A204.1 (cell line): ENCODE measurements around the gene SGSH.

Experiments
- FAIRE-seq: peaks from 2 replicates; lab custom pipeline; 2012; peaks lifted over from hg19 to GRCh38; lab: Jason Lieb, UNC

SGSH gene

GRCh38 chr17:80225230-80225629, 5.1 kb upstream of the SGSH start:
- no peak for FAIRE-seq

DNA sequence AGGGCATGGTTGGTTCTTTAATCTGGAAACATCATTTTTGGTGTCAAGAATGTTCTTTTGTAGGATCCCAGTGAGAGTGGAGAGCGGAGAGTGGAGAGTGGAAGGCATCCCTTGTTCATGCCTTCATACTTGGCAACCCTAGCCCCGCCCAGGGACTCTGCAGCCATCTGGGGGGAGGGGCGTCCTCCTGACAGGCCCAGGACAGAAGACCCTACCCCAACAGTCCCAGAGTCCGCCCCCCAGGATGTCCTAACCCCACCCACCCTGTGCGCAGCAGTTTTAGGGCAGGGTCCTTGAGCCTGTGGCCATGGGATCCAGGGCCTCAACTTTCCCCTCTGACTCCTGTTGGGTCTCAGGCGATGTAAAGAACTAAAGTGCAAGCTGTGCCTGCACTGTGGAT, 4.5 kb upstream of the SGSH start:
- FAIRE-seq, result no peak

- no peak for FAIRE-seq
Measured at GRCh38 chr17:80223838-80224497, 3.8 kb upstream of the SGSH start.

DNA sequence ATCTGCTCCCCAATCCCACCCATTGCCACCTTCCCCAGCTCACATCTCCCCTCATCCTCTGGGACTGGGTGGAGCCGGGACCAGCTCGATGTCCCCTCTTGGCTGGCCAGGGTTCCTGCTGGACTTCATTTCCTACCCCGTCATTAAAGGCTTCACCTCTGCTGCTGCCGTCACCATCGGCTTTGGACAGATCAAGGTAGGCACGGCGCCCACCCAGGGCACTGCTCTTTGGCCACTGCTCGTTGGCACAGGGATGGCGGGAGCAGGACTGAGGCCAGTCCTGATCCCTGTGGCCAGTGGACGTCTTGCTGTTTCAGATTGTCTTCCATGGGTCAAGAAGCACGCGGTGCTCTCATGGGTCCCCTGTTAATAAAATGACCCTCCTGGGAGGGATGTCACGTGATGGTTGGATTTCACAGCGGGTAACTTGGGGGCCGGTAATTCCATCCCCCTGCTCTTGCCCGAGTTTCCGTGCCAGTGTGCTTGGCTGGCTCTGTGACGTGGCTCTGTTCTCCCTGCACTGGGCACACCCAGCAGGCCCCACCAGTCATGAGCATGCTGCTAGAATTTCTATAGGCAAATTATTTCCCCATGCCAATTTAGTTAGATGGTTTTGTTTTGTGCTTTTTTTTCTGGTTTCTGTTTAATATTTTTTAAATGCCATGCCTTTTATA, 3.1 kb upstream of the SGSH start:
- no peak for FAIRE-seq

GRCh38 chr17:80222376-80223141, 2.4 kb upstream of the SGSH start:
- no peak for FAIRE-seq

GRCh38 chr17:80221351-80222105, 1.4 kb upstream of the SGSH start:
- no peak for FAIRE-seq

GRCh38 chr17:80220736-80221215, 643 bp upstream of the SGSH start:
- FAIRE-seq, result no peak

DNA sequence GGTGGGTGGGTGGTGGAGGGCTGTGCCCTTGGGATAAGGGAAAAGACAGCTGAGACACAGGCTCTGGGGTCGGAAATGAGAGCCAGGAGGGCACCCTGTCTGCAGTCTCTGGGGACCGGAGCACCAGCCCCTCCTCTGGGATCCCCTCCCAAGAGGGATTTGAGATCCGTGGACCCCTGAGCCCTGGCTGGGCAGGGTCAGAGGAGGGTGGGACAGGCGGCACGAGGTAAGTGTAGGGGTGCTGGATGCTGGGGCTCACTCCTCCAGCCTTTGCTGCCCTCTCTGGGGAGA, 425 bp downstream of the SGSH start:
- no peak for FAIRE-seq

GRCh38 chr17:80219013-80219762, 945 bp downstream of the SGSH start:
- FAIRE-seq, result no peak

- no peak for FAIRE-seq
Measured at GRCh38 chr17:80218391-80218790, 1.7 kb downstream of the SGSH start.

GRCh38 chr17:80217703-80218362, 2.3 kb downstream of the SGSH start:
- no peak for FAIRE-seq

GRCh38 chr17:80216473-80217456, 3.4 kb downstream of the SGSH start:
- no peak for FAIRE-seq

DNA sequence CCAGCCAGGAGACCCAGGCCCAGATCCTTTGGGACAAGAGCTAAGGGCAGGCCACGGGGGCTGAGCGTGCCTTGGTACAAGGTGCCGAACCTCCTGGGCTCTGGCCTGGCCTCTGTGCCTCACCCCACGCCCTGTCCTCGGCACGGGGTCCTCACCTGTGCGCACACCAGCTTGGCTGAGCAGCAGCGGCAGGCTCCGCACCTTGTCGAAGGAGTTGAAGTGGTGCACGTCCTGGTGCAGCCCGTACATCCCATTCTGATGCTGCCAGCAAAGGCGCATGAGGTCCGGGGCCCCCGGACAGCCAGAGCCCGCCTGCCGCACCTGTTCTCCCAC, 5.3 kb downstream of the SGSH start:
- no peak for FAIRE-seq

GRCh38 chr17:80214012-80214877, 5.9 kb downstream of the SGSH start:
- no peak for FAIRE-seq

DNA sequence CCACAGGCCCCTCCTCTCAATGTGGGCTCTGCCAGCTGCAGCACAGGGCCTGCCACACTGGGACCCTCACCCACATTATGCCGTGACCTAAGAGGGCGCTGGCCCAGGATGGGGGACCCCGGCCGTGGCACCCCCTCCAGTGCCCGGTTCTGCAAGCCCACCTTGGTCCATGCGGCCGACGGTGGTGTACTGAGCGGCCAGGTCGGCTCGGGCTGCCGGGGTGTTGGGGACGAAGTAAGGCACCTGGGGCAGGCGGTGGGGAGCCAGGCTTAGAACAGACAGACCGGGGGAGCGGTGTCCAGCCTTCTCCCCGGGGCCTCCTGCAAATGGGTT, 6.5 kb downstream of the SGSH start:
- FAIRE-seq, result no peak

DNA sequence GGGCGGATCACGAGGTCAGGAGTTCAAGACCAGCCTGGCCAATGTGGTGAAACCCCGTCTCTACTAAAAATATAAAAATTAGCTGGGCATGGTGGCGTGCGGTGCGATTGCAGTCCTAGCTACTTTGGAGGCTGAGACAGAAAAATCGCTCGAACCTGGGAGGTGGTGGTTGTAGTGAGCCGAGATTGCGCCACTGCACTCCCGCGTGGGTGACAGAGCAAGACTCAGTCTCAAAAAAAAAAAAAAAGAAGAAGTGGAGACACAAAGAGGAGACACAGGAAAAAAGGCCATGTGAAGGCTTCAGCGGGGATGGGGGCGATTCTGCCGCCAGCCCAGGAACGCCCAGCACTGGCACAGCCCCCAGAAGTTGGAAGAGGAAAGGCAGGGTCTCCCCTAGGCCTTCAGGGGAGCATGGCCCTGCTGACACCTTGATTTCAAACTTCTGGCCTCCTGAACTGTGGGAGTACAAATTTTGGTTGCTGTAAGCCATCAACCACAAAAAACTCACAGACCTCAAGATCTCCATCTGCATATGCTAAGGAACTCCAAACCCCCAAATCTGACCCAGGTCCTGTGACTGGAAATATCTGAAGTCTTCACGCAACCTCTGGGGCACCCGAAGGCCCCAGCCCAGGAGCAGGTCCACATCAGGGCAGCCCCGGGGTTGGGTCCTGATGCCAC, 7.0 kb downstream of the SGSH start:
- FAIRE-seq, result no peak

DNA sequence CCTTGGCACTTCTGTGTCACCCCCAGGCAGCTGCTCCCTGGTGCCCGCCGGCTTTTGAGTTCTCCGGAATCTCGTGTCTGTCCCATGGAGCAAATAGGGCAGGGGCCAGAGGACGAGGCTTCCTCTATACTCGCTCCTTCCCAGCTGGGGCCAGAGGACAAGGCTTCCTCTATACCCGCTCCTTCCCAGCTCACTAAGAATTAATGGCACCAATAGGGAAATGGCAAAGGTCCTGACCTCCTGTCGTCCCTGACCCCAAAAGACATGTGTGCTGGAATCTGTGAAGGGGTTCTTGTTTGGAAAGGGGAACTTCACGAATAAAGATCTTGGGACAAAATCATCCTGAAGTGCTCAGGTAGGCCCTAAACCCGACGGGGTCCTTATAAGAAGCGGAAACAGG, 7.6 kb downstream of the SGSH start:
- no peak for FAIRE-seq

DNA sequence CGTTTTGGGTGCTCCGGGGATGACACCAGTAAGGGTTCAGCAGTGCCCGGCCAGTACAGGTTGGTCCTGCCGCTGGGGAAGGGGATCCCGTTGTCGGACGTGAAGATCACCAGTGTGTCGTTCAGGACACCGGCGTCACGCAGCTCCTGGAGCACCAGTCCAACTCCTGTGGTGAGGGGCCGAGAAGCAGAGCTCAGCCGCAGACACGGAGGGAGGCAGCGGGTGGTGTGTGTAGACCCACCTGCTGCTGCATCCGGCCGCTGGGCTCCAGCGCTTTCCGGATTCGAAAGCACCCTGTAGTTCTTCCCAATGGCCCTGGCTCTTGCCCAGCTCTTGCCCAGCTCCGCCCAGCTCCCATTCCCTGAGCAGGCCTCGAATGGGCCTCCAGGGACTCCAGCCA, 8.0 kb downstream of the SGSH start:
- FAIRE-seq, result no peak
